PFSK-1 (cell line): ENCODE data around the gene TNPO3. TPM values are rescaled to one million over a fixed set of nuclear protein-coding genes. Genes with fewer than 3 reads are reported as not detected.

ENCODE experiments used
- FOXP2 ChIP-seq: optimal IDR thresholded peaks from 2 replicates; pipeline ENCODE3; 2011; ENCODE audit warnings: borderline replicate concordance, control low read depth, inconsistent platforms; ENCODE audit not compliant: insufficient read depth; ENCODE audit errors: extremely low read length, extremely low read depth
- POLR2AphosphoS5 ChIP-seq: IDR thresholded peaks from 2 replicates; pipeline ENCODE4 v1.6.1; 2012; ENCODE audit warnings: low read depth, mild to moderate bottlenecking, control low read depth, low read length, moderate library complexity
- REST ChIP-seq, 2 experiments: IDR thresholded peaks; 2 replicates each; pipeline versions ENCODE4 v1.6.1 to v1.8.0; 2011 to 2012; ENCODE audit warnings: low read depth in 2 of 2, low read length in 2 of 2, control low read depth in 1 of 2, inconsistent platforms in 1 of 2, mild to moderate bottlenecking in 1 of 2, moderate library complexity in 1 of 2; ENCODE audit not compliant: insufficient read depth in 1 of 2
- SIN3A ChIP-seq: IDR thresholded peaks from 2 replicates; pipeline ENCODE4 v1.6.1; 2012; ENCODE audit warnings: mild to moderate bottlenecking, low read length, moderate library complexity, borderline replicate concordance; ENCODE audit not compliant: insufficient read depth
- TAF1 ChIP-seq: IDR thresholded peaks from 2 replicates; pipeline ENCODE4 v1.6.1; 2012; ENCODE audit warnings: low read length, control low read depth, borderline replicate concordance; ENCODE audit not compliant: insufficient read depth
- polyA plus RNA-seq: library from polyadenylated mRNA; unstranded; fragments of >200 nt; gene quantifications from one replicate; pipeline ENCODE4 v1.2.1, GENCODE V29; 2012; ENCODE audit warnings: low read depth, missing spikeins; ENCODE audit not compliant: insufficient read length

TNPO3 gene
- polyA plus RNA-seq, result 32.0 TPM

GRCh38 chr7:129054438-129055293 lies at the start of gene TNPO3:
TNPO3 (minus strand) TSS chr7:129055111; CDS start chr7:129054770, 341 bp downstream.
- peak; percentile 6 for TF ChIP-seq FOXP2
- TF ChIP-seq SIN3A, result peak; percentile 69
- TF ChIP-seq TAF1, result peak; percentile 93
- peak; percentile 89 for TF ChIP-seq POLR2AphosphoS5
- no peak; a peak in 1 of 4 replicates for TF ChIP-seq REST (IDR thresholded peaks at IDR 0.05; ENCODE audit: insufficient read depth in 1 of 2, low read depth in 2 of 2, low read length in 2 of 2)

GRCh38 chr7:129103561-129104324 lies 48.8 kb upstream of the TNPO3 start:
- TF ChIP-seq TAF1 (no peak), SIN3A (no peak), FOXP2 (no peak), REST (IDR thresholded peaks at IDR 0.05; ENCODE audit: insufficient read depth in 1 of 2, low read depth in 2 of 2, low read length in 2 of 2) (no peak), POLR2AphosphoS5 (no peak)

GRCh38 chr7:129101746-129102145 lies 46.8 kb upstream of the TNPO3 start:
- TF ChIP-seq REST (IDR thresholded peaks at IDR 0.05; ENCODE audit: insufficient read depth in 1 of 2, low read depth in 2 of 2, low read length in 2 of 2), result no peak
- no peak for TF ChIP-seq FOXP2
- no peak for TF ChIP-seq TAF1
- TF ChIP-seq SIN3A, result no peak
- no peak for TF ChIP-seq POLR2AphosphoS5

- TF ChIP-seq FOXP2 (no peak), TAF1 (no peak), POLR2AphosphoS5 (no peak), SIN3A (no peak), REST (IDR thresholded peaks at IDR 0.05; ENCODE audit: insufficient read depth in 1 of 2, low read depth in 2 of 2, low read length in 2 of 2) (no peak)
Measured at GRCh38 chr7:129100827-129101166, 45.9 kb upstream of the TNPO3 start.
